ENCODE data around the gene NUP42. TPM values are rescaled to one million over a fixed set of nuclear protein-coding genes. Genes with fewer than 3 reads are reported as not detected.

The NUP42 gene
- total and polyA plus RNA-seq, 9 of the 15 experiments (the other 6 are each of a cell fraction or from before 2014, with no cell fraction given), result 41.8 to 86.4 (median 71.2) TPM

- H3K27me3 ChIP-seq (ENCODE audit: control insufficient read depth in 2 of 2, insufficient read depth in 2 of 2, low read length in 2 of 2), result no peaks in the 10 kb centered on the region
- POLR2A ChIA-PET, result no interaction called here
- CTCF ChIA-PET (ENCODE audit: low intra/inter-chr PET ratio), result no interaction called here
- 37% methylated on average over 4 of the region's 4 CpGs for WGBS (ENCODE audit: insufficient coverage, low coverage, missing lambda C conversion rate)
- H3K9me1 ChIP-seq (ENCODE audit: control insufficient read depth, insufficient read depth, low read length), result no peaks in the 10 kb centered on the region
- H3K4me3 ChIP-seq, result no peak overlapping the region
- H3K9me3 ChIP-seq (replicated peaks; ENCODE audit: control insufficient read depth, insufficient read depth, low read depth, low read length), result no peaks in the 10 kb centered on the region
- H3K9ac ChIP-seq (ENCODE audit: insufficient read depth in 1 of 2, low read depth in 2 of 2, low read length in 2 of 2), result no peak overlapping the region
- H3K4me1 ChIP-seq (replicated peaks in 1 of 2; ENCODE audit: control insufficient read depth in 2 of 2, insufficient read depth in 2 of 2, low read length in 2 of 2), result peaks cover 0 to 3% of the 10 kb centered on the region in 2 experiments; a peak in 2 of 5 replicates
- FAIRE-seq, result no peak
- no peak overlapping the region for H3K27ac ChIP-seq (ENCODE audit: extremely low read depth, low read depth, low read length)
- no TSS peak for BruUV-seq (replicated peaks)
- intact Hi-C loops (cut with micrococcal nuclease) (no loop called here), in situ Hi-C loops (cut with MboI) (no loop called here)
- no peak for ATAC-seq
- no peaks in the 10 kb centered on the region for H3K36me3 ChIP-seq (ENCODE audit: control insufficient read depth, insufficient read depth, low read length)
- DNase-seq (ENCODE audit: extremely low read depth in 1 of 4, low spot score in 3 of 4), result no peak
- no peaks in the 10 kb centered on the region for H3K79me2 ChIP-seq (ENCODE audit: control insufficient read depth, insufficient read depth, low read length)
- no peak overlapping the region for H2AFZ ChIP-seq (ENCODE audit: low read depth, low read length)
- no peak for TF ChIP-seq MEIS2 (IDR thresholded peaks at IDR 0.05; ENCODE audit: partially characterized antibody)
- TF ChIP-seq YBX1 (IDR thresholded peaks at IDR 0.05), result no peak
- no peak for TF ChIP-seq PCBP2 (IDR thresholded peaks at IDR 0.05; ENCODE audit: low read depth, low read length, poor library complexity, severe bottlenecking)
- no peak for TF ChIP-seq ZNF668 (CRISPR knock-in tag; IDR thresholded peaks at IDR 0.05)
- no peak for TF ChIP-seq NRF1 (conservative IDR thresholded peaks at IDR 0.05 in 1 of 2, IDR thresholded peaks at IDR 0.05 in 1 of 2)
- no peak for TF ChIP-seq RHOXF2B (CRISPR knock-in tag; conservative IDR thresholded peaks at IDR 0.05)
- TF ChIP-seq ATF1 (CRISPR knock-in tag; IDR thresholded peaks at IDR 0.05), result no peak
- no peak for TF ChIP-seq ATF1 (tag; IDR thresholded peaks at IDR 0.05)
- TF ChIP-seq POLR3G (IDR thresholded peaks at IDR 0.05; ENCODE audit: extremely low read depth, insufficient read length, insufficient replicate concordance), result no peak
- no peak for TF ChIP-seq SRSF1 (IDR thresholded peaks at IDR 0.05; ENCODE audit: low read depth, low read length)
- no peak for TF ChIP-seq PHB2 (IDR thresholded peaks at IDR 0.05; ENCODE audit: low read depth)
- no peak for TF ChIP-seq NR0B1 (IDR thresholded peaks at IDR 0.05; ENCODE audit: partially characterized antibody)
- no peak for TF ChIP-seq CREB1 (IDR thresholded peaks at IDR 0.05)
- TF ChIP-seq CREB1 (CRISPR knock-in tag; IDR thresholded peaks at IDR 0.05), result no peak
- no peak for TF ChIP-seq SNIP1 (IDR thresholded peaks at IDR 0.05; ENCODE audit: low read depth)
- no peak for TF ChIP-seq BRF1 (IDR thresholded peaks at IDR 0.05; ENCODE audit: borderline replicate concordance, extremely low read depth, insufficient read length)
- TF ChIP-seq L3MBTL2 (IDR thresholded peaks at IDR 0.05), result no peak
- TF ChIP-seq ZNF274 (IDR thresholded peaks at IDR 0.05; ENCODE audit: borderline replicate concordance, low read depth, low read length), result no peak
- TF ChIP-seq SAP30 (IDR thresholded peaks at IDR 0.05; ENCODE audit: borderline replicate concordance, insufficient read depth, low read depth, low read length, poor library complexity, severe bottlenecking), result no peak
- TF ChIP-seq ZFP36 (IDR thresholded peaks at IDR 0.05; ENCODE audit: low read depth, low read length, partially characterized antibody), result no peak
- no peak for TF ChIP-seq PRMT5 (CRISPR knock-in tag; IDR thresholded peaks at IDR 0.05)
- TF ChIP-seq NFYB (IDR thresholded peaks at IDR 0.05; ENCODE audit: extremely low read depth, insufficient read length), result no peak
- H4K20me1 ChIP-seq (replicated peaks; ENCODE audit: control insufficient read depth, insufficient read depth, low read length), result no peaks in the 10 kb centered on the region
- H3K4me2 ChIP-seq (ENCODE audit: insufficient read depth, low read length), result no peak overlapping the region
Measured at GRCh38 chr7:23208316-23208715, 26.5 kb downstream of the NUP42 start.
